K562 (cell line): ENCODE data around the gene EMX1. TPM values are rescaled to one million over a fixed set of nuclear protein-coding genes. Genes with fewer than 3 reads are reported as not detected.

Experiments
- BDP1 ChIP-seq: IDR thresholded peaks from 3 replicates; pipeline ENCODE4 v1.6.1; 2011; ENCODE audit not compliant: insufficient read length, insufficient read depth
- CBFA2T3 ChIP-seq: fragments of 450-650 bp; IDR thresholded peaks from 2 replicates; pipeline ENCODE4 v1.6.1; 2017
- COPS2 ChIP-seq: fragments of 450-650 bp; conservative IDR thresholded peaks from 2 replicates; pipeline ENCODE4 v1.6.1; 2016; ENCODE audit warnings: mild to moderate bottlenecking, moderate library complexity
- DDX20 ChIP-seq: fragments of 450-650 bp; IDR thresholded peaks from 2 replicates; pipeline ENCODE4 v1.6.1; 2016; ENCODE audit warnings: missing genetic modification characterization, low read depth, mild to moderate bottlenecking, missing compliant biosample characterization, moderate library complexity
- FOSL1 ChIP-seq: fragments of 200-800 bp; sonication (Bioruptor generic); conservative IDR thresholded peaks from 2 replicates; pipeline ENCODE4 v1.6.1; 2016; ENCODE audit warnings: missing genetic modification characterization, missing compliant biosample characterization
- FOXJ2 ChIP-seq: fragments of 200-800 bp; sonication (Bioruptor generic); IDR thresholded peaks from 2 replicates; pipeline ENCODE4 v1.6.1; 2016; ENCODE audit warnings: missing genetic modification characterization, missing compliant biosample characterization
- GABPA ChIP-seq: fragments of 200-800 bp; sonication (Bioruptor generic); conservative IDR thresholded peaks from 2 replicates; pipeline ENCODE4 v1.6.1; 2016; ENCODE audit warnings: low read depth, missing genetic modification characterization, missing compliant biosample characterization
- GMEB1 ChIP-seq: fragments of 250-450 bp; sonication (Bioruptor Pico); IDR thresholded peaks from 2 replicates; pipeline ENCODE4 v1.4.0; 2020; ENCODE audit warnings: mild to moderate bottlenecking
- HNRNPLL ChIP-seq: fragments of 200-400 bp; formaldehyde crosslinking; IDR thresholded peaks from 2 replicates; pipeline ENCODE4 v1.6.1; 2017; ENCODE audit warnings: low read length, low read depth, mild to moderate bottlenecking; ENCODE audit not compliant: poor library complexity, severe bottlenecking
- MECOM ChIP-seq: fragments of 250-450 bp; sonication (Bioruptor Pico); IDR thresholded peaks from 2 replicates; pipeline ENCODE4 v1.8.0; 2022; ENCODE audit warnings: inconsistent platforms
- MIER1 ChIP-seq: fragments of 450-650 bp; IDR thresholded peaks from 2 replicates; pipeline ENCODE4 v1.6.1; 2016; ENCODE audit warnings: antibody characterized with exemption, mild to moderate bottlenecking, low read depth
- NCOR1 ChIP-seq: fragments of 450-650 bp; IDR thresholded peaks from 2 replicates; pipeline ENCODE4 v1.6.1; 2016; ENCODE audit warnings: mild to moderate bottlenecking, moderate library complexity
- NR2C2 ChIP-seq, 2 experiments: fragments of 200-800 bp in 1 of 2; sonication (Bioruptor generic) in 1 of 2; sonication (generic) in 1 of 2; formaldehyde crosslinking in 1 of 2; IDR thresholded peaks; 2 replicates each; pipeline versions ENCODE4 v1.6.1 to v1.8.0; 2016 to 2022; ENCODE audit warnings: mild to moderate bottlenecking in 1 of 2, missing compliant biosample characterization in 1 of 2, missing genetic modification characterization in 1 of 2, missing genetic modification reagents in 1 of 2
- PHB ChIP-seq: fragments of 250-450 bp; sonication (Bioruptor Pico); IDR thresholded peaks from 2 replicates; pipeline ENCODE4 v1.5.0; 2021
- POU5F1 ChIP-seq: fragments of 150-350 bp; IDR thresholded peaks from 2 replicates; pipeline ENCODE4 v1.6.1; 2014; ENCODE audit warnings: borderline replicate concordance, low read length, low read depth, mild to moderate bottlenecking; ENCODE audit not compliant: partially characterized antibody
- RHOXF2B ChIP-seq: fragments of 250-450 bp; sonication (Bioruptor Pico); conservative IDR thresholded peaks from 2 replicates; pipeline ENCODE4 v1.5.1; 2021
- SMAD2 ChIP-seq: fragments of 150-350 bp; IDR thresholded peaks from 2 replicates; pipeline ENCODE4 v1.6.1; 2014; ENCODE audit warnings: low read depth, mild to moderate bottlenecking, low read length
- SOX6 ChIP-seq: fragments of 450-650 bp; IDR thresholded peaks from 2 replicates; pipeline ENCODE4 v1.6.1; 2014; ENCODE audit warnings: mild to moderate bottlenecking
- ZBTB9 ChIP-seq: fragments of 450-650 bp; formaldehyde crosslinking; IDR thresholded peaks from 2 replicates; pipeline ENCODE4 v1.4.0; 2020; ENCODE audit warnings: mild to moderate bottlenecking, moderate library complexity
- ZC3H8 ChIP-seq: fragments of 450-650 bp; IDR thresholded peaks from 2 replicates; pipeline ENCODE4 v1.6.1; 2017
- ZNF274 ChIP-seq: IDR thresholded peaks from 2 replicates; pipeline ENCODE4 v1.6.1; 2011; ENCODE audit warnings: low read depth, mild to moderate bottlenecking, low read length, moderate library complexity, borderline replicate concordance
- polyA plus RNA-seq, 8 experiments: library from polyadenylated mRNA; depleted of rRNA in 4 of 8; stranded (reverse) in 5 of 8; unstranded in 3 of 8; fragments of >200 nt; fragmentation: Nextera tagmentation in 2 of 8; fragmentation: Illumina TruSeq in 1 of 8; extraction: Ambion mirVana in 2 of 8; extraction: Trizol in 1 of 8; gene quantifications; 2 replicates each; pipeline versions ENCODE4 v1.2.1 to v1.2.3, GENCODE V29; 2011 to 2014; ENCODE audit warnings: inconsistent platforms in 1 of 8, missing spikeins in 1 of 8
- total RNA-seq, 7 experiments: library from RNA; depleted of rRNA in 6 of 7; stranded (reverse); fragments of >200 nt in 6 of 7; fragmentation: Illumina TruSeq in 2 of 7; extraction: Trizol in 2 of 7; gene quantifications; 2 replicates each; pipeline versions ENCODE4 v1.2.1 to v1.2.3, GENCODE V29; 2011 to 2021; ENCODE audit warnings: low replicate concordance in 1 of 7
- TF ChIP-seq, protein P1 (sequence below): IDR thresholded peaks from 2 replicates; pipeline ENCODE4 v1.6.1; 2012; ENCODE audit warnings: low read depth, low read length, improper control_type of control experiment, borderline replicate concordance

EMX1 gene
- total and polyA plus RNA-seq, 9 of the 15 experiments (the other 6 are each of a cell fraction or from before 2014, with no cell fraction given), result 0.10 to 0.32 (median 0.21) TPM; not detected in 6

- no peak; the same call in 1 of the 2 replicates for TF ChIP-seq GABPA
- TF ChIP-seq BDP1, result no peak
- TF ChIP-seq COPS2, result no peak
- no peak for TF ChIP-seq CBFA2T3
- TF ChIP-seq FOXJ2 (tag), result no peak
- TF ChIP-seq, protein P1, sequence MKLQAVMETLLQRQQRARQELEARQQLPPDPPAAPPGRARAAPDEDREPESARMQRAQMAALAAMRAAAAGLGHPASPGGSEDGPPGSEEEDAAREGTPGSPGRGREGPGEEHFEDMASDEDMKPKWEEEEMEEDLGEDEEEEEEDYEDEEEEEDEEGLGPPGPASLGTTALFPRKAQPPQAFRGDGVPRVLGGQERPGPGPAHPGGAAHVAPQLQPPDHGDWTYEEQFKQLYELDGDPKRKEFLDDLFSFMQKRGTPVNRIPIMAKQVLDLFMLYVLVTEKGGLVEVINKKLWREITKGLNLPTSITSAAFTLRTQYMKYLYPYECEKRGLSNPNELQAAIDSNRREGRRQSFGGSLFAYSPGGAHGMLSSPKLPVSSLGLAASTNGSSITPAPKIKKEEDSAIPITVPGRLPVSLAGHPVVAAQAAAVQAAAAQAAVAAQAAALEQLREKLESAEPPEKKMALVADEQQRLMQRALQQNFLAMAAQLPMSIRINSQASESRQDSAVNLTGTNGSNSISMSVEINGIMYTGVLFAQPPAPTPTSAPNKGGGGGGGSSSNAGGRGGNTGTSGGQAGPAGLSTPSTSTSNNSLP, result no peak
- peak; percentile 60; the same call in 1 of the 2 replicates for TF ChIP-seq MIER1
- no peak for TF ChIP-seq NR2C2 (CRISPR knock-in tag; IDR thresholded peaks at IDR 0.05)
- no peak; the same call in 1 of the 2 replicates for TF ChIP-seq NR2C2 (tag; IDR thresholded peaks at IDR 0.05)
- TF ChIP-seq SOX6, result 0 out of 2 replicates have a peak, but pooled peaks have one; percentile 15
- no peak for TF ChIP-seq SMAD2
- no peak for TF ChIP-seq FOSL1
- TF ChIP-seq ZNF274, result no peak
- no peak for TF ChIP-seq PHB (CRISPR knock-in tag)
- TF ChIP-seq NCOR1, result no peak
- no peak for TF ChIP-seq ZC3H8
- no peak for TF ChIP-seq GMEB1
- TF ChIP-seq HNRNPLL, result no peak
- TF ChIP-seq DDX20 (tag), result no peak
- no peak for TF ChIP-seq ZBTB9 (CRISPR knock-in tag)
- TF ChIP-seq MECOM, result no peak
- no peak for TF ChIP-seq POU5F1
- TF ChIP-seq RHOXF2B (CRISPR knock-in tag), result no peak
These were observed 29.4 kb upstream of the EMX1 start (continued) for GRCh38 chr2:72887740-72888437.
